Urothelium cell line (cell line): ENCODE data around the gene C1QTNF4.
A peak's percentile ranks its signal among the peaks of the same experiment; 100 is the strongest.

Experiments
- DNase-seq: peaks from one replicate; pipeline ENCODE4 v3.0.0; 2011; ENCODE audit warnings: low spot score, mixed read lengths
- FAIRE-seq: peaks from 2 replicates; lab custom pipeline; 2011; peaks lifted over from hg19 to GRCh38; lab: Jason Lieb, UNC

Gene C1QTNF4

GRCh38 chr11:47595029-47595428 is 818 bp upstream of the C1QTNF4 start:
- DNase-seq, result no peak
- FAIRE-seq, result no peak

- FAIRE-seq, result no peak
Measured at GRCh38 chr11:47593492-47593933, 698 bp downstream of the C1QTNF4 start.

GRCh38 chr11:47592970-47593369 is 1.2 kb downstream of the C1QTNF4 start:
- no peak for DNase-seq
- no peak for FAIRE-seq

More at GRCh38 chr11:47593492-47593933, 698 bp downstream of the C1QTNF4 start:
- DNase-seq, result no peak

- no peak for DNase-seq
- FAIRE-seq, result no peak
Measured at GRCh38 chr11:47592251-47592650, 2.0 kb downstream of the C1QTNF4 start.

- no peak for DNase-seq
- no peak for FAIRE-seq
Measured at GRCh38 chr11:47591764-47592163, 2.4 kb downstream of the C1QTNF4 start.

DNA sequence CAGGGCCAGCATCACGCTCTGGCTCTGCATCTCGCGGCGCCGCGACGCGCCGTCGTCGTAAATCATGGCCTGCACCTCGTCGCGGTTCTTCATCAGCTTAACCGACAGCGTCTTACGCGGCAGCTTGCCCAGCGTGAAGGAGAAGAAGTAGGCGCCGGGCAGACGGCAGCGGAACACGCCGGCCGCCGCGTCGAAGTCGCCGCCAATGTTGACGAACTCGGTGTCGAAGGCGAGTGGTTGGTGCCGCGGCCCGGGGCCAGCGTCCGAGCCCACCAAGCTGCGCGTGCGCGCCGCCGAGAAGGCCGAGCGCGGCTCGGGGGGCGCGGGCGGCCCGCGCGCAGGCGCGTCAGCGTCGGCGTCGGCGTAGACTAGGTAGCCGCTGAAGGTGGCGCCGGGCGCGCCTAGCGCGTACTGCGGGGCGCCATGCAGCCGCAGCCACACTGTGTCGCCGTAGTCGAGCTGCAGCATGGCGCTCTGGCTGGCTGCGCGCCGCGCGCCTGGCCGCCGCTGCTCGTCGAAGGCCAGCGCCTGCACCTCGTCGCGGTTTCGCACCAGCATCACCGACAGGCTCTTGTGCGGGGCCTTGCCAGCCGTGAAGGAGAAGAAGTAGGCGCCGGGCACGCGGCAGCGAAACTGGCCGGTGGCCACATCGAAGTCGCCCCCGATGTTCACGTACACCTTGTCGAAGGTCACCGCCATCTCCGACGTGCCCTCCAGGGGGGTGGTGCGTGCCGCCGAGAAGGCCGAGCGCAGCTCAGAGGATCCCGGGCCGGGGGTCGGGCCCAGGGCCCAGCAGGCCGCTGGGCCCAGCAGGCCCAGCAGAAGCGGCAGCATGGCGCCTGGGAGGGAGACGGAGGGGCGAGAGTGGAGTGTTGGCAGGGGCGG is 4.0 kb downstream of the C1QTNF4 start:
- peak; percentile 42 for FAIRE-seq
- DNase-seq, result no peak

DNA sequence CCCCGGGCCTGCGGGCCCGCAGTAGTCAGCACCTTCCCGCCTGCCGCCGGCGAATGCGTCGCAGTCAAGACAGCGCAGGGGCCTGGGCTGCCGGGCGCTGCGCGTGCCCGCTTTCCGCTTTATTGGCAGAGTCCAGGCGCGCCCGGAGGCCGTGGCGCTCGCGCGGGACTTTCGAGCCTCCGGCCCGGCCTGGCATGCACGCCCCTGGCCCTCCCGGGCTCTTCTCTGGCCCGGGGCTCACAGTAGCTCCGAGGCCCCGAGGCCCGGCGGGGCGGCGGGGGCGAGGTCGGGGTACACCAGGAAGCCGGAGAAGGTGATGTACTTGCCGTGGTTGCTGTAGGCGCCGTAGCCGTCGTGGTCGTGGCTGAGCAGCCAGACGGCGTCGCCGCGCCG is 4.6 kb downstream of the C1QTNF4 start:
- FAIRE-seq, result no peak
- DNase-seq, result no peak

DNA sequence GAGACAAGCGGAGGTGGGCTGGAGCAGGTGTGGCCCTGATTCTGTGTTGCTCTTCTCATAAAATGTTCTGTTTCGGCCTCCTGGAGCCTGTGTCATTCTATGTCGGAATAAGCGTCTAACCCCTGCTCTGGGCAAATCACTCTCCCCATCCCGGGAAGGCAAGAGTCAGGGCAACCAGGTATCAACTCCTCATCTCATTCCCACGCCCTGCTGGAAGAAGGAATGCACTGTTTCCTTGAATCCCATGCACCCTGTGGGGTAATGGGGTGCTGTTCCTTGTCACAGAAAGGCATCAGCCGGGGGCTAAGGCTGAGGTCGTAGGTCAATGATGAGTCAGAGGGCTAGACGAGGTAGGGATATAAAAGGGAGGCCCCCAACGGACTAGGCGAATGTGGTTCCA is 5.1 kb downstream of the C1QTNF4 start:
- FAIRE-seq (no peak), DNase-seq (no peak)

DNA sequence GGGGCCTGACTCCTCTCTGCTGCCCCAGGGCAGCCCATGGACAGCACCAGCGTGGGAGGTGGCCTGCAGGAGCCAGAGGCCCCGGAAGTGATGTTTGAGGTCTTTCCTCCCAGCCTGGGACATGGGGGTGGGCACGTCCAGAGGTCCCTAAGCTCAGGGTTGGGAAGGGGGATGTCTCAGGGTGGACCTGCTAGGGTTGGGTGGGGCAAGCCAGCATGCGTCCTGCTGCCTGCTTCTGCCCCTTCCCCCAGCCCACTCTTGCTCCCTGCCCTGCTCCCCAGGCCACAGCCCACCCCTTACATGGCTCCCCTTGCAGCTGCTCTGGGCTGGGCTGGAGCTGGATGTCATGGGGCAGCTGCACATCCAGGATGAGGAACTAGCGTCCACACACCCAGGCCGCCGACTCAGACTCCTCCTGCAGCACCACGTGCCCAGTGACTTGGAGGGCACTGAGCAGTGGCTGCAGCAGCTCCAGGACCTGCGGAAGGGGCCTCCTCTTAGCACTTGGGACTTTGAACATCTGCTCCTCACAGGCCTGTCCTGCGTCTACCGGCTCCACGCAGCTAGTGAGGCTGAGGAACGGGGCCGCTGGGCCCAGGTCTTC is 6.4 kb downstream of the C1QTNF4 start:
- no peak for DNase-seq
- FAIRE-seq, result peak; percentile 9

DNA sequence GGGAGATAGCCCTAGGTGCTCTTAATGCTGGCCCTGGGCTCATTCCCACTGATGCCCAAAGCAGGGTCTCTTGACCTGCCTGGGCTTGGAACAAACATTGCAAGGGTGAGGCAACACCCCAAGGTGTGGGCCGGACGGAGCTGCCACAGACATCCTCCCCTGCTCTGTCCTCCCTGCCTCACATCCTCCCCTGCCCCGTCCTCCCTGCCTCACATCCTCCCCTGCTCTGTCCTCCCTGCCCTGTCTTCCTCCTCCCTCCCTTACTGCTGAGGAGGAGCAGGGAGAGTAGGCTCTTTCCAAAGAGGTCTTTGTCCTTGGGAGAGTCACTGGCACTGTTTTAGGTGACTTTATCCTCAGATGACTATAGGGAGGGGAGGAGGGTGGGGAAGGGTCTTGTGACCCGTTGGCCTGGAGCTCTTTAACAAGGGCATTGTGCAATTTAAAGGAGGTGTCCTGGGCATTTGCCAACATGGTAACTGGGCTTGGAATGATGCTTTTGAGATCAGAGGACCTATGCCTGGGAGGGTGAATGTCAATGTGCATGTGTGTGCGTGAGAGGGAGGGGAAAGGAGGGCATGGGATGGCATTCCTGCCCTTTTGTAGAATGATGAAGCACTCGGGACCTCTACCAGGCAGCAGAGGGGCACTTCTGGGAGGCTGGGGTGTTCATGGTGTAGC is 7.0 kb downstream of the C1QTNF4 start:
- FAIRE-seq, result peak; percentile 73
- DNase-seq, result no peak

GRCh38 chr11:47586098-47586855 is 7.9 kb downstream of the C1QTNF4 start, which contains the start of gene FAM180B:
Gene FAM180B, plus strand, starts transcription at chr11:47586678. Its CDS starts 91 bp downstream, at chr11:47586769.
- no peak for DNase-seq
- FAIRE-seq, result no peak

GRCh38 chr11:47583844-47584243 is 10.4 kb downstream of the C1QTNF4 start:
- FAIRE-seq (no peak), DNase-seq (no peak)

DNA sequence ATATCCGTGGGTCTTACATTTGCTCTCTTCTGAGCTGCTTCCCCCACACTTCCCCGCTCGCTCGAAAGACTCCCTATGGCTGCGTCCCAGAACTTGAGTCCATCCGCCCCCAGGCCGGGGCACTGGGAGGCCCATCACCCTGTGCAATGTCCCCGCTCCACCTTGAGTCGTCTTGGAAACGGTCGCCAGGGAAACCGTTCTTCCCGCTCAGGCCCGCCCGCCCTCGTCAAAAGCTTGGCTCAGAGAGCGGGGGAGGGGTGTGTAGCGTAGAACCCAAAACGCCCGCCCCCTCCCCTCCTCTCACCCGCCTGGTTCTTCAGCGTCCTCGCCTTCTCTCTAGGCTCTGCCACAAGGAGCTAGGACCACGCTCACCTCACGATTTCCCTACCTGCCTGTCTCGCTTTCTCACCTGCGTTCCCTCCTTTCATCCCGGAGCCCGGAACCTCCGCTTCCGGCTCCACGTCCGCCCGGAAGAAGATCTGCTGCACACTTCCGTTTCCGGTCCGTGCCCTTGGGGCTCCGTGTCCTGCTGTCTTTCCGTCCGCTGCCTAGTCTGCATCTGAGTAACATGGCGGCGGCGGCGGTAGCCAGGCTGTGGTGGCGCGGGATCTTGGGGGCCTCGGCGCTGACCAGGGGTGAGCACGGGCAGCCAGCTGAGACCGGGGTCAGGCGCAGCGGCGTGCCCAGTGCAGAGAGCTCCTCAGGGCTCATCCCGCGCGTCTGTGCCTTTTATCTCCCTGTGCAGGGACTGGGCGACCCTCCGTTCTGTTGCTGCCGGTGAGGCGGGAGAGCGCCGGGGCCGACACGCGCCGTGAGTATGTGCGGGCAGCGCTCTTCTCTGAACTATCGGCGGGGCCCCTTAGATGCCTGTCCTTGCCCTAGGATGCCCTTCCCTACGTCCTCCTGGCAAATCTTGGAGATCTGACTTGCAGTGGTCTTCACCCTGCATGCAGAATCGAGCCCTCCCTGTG is 15.4 kb downstream of the C1QTNF4 start, which contains the start of the genes KBTBD4 and NDUFS3:
TSS of gene KBTBD4 (minus strand) at position 447 of the 971 bp plus-strand sequence. CDS start at position 428, 19 bp downstream.
TSS of gene NDUFS3 (plus strand) at position 551 of the 971 bp plus-strand sequence. CDS start at position 569, 18 bp downstream.
- peak; percentile 92 for DNase-seq
- peak; percentile 55 for FAIRE-seq

- FAIRE-seq (no peak), DNase-seq (no peak)
Measured at GRCh38 chr11:47577460-47578041, 16.7 kb downstream of the C1QTNF4 start.

- FAIRE-seq (no peak), DNase-seq (no peak)
Measured at GRCh38 chr11:47573321-47573720, 20.9 kb downstream of the C1QTNF4 start.

DNA sequence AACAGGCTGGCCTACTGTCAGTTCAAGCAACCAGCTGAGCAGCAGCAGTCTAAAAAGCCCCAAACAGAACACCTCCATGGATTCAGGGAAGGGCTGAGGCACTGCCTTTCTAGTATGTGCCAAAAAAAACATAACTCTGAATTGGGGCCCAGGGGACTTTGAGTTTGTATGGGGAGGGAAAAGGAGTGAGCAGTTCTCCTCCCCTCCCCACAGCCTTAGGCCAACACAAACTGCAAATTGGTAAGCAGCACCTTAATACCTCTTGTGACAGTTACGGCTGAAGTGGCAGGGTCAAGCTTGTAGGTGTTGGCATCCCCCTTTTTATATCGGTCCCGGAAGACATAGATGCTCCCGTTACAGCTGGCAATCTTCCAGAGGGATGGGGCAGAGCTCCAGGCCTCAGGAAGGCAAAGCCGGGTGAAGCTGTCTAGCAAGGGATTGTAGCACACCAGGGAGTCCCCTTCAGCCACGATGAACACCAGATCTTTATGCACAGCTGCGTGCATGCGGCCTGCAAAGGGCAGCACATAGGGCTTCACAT is 21.4 kb downstream of the C1QTNF4 start:
- no peak for FAIRE-seq
- no peak for DNase-seq

DNA sequence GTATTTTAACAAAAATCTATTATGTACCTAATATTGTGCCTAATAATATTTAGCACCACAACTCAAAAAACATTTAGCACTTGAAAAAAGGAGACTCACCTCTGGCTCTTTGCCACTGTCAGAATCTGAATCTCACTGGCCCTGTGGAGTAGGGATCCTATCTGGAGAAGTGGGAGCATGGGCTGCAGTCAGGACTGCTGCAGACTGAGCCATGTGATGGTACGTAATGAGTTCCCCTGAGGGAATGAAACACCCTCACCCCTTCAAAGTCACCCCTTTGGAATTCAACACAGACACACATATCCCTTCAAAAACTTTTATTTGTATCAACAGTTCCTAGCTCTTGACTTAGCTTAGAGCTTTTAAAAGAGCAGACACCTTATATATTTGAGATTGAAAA is 22.3 kb downstream of the C1QTNF4 start:
- no peak for FAIRE-seq
- no peak for DNase-seq

DNA sequence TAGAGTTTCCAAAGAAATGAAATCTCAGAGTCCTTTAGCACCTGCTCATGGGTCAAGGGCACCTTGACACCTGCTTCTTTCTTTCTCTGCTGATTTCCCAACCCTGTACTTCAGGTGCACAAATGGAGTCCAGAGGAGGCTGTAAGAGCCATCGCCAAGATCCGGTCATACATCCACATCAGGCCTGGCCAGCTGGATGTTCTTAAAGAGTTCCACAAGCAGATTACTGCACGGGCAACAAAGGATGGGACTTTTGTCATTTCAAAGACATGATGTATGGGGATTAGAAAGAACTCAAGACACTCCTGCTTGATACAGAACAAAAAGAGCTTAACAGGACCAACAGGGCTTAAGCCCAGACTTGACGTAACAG is 22.9 kb downstream of the C1QTNF4 start:
- no peak for FAIRE-seq
- DNase-seq, result no peak
